Measurements from ENCODE around the gene MATCAP1. TPM values are rescaled to one million over a fixed set of nuclear protein-coding genes. Genes with fewer than 3 reads are reported as not detected.

The MATCAP1 gene
- total RNA-seq, 3 donors from 2014 or later = 24.8 to 35.1 (median 29.2) TPM

- Histone ChIP-seq H3K36me3 (ENCODE audit: low read depth) (no peaks in the 10 kb centered on the region), H3K4me3 (no peak overlapping the region), H3K4me1 (ENCODE audit: low read depth) (no peaks in the 10 kb centered on the region), H3K9me3 (no peaks in the 10 kb centered on the region)
- intact Hi-C loops (cut with DNase I, micrococcal nuclease) = no loop called here
- no peak for DNase-seq
- ATAC-seq = no peak
- TF ChIP-seq CTCF (IDR thresholded peaks at IDR 0.05) = no peak
These were observed 26.5 kb upstream of the MATCAP1 start for GRCh38 chr16:67210069-67210937.

GRCh38 chr16:67209565-67209964 lies 25.8 kb upstream of the MATCAP1 start:
- no peak for ATAC-seq
- no peak for TF ChIP-seq CTCF (IDR thresholded peaks at IDR 0.05)
- no peaks in the 10 kb centered on the region for H3K4me1 ChIP-seq (ENCODE audit: low read depth)
- no peaks in the 10 kb centered on the region for H3K36me3 ChIP-seq (ENCODE audit: low read depth)
- H3K9me3 ChIP-seq = no peaks in the 10 kb centered on the region
- no peak overlapping the region for H3K4me3 ChIP-seq
- intact Hi-C loops (cut with DNase I, micrococcal nuclease) = no loop called here
- no peak for DNase-seq

- H3K4me1 ChIP-seq (ENCODE audit: low read depth) = no peaks in the 10 kb centered on the region
- no peaks in the 10 kb centered on the region for H3K9me3 ChIP-seq
- ATAC-seq = peak; percentile 10
- intact Hi-C loops (cut with DNase I, micrococcal nuclease) = no loop called here
- no peak overlapping the region for H3K4me3 ChIP-seq
- peaks cover 7% of the 10 kb centered on the region for H3K36me3 ChIP-seq (ENCODE audit: low read depth)
- no peak for TF ChIP-seq CTCF (IDR thresholded peaks at IDR 0.05)
- no peak for DNase-seq
These were observed 24.6 kb upstream of the MATCAP1 start for GRCh38 chr16:67208154-67208896.

- no peaks in the 10 kb centered on the region for H3K4me1 ChIP-seq (ENCODE audit: low read depth)
- no peak overlapping the region for H3K4me3 ChIP-seq
- intact Hi-C loops (cut with DNase I, micrococcal nuclease) = no loop called here
- TF ChIP-seq CTCF (IDR thresholded peaks at IDR 0.05) = no peak
- ATAC-seq (peak; percentile 35), DNase-seq (no peak)
- peaks cover 14% of the 10 kb centered on the region for H3K36me3 ChIP-seq (ENCODE audit: low read depth)
- H3K9me3 ChIP-seq = no peaks in the 10 kb centered on the region
These were observed 23.7 kb upstream of the MATCAP1 start for GRCh38 chr16:67207249-67208091.

- Histone ChIP-seq H3K9me3 (no peaks in the 10 kb centered on the region), H3K4me1 (ENCODE audit: low read depth) (no peaks in the 10 kb centered on the region), H3K36me3 (ENCODE audit: low read depth) (peaks cover 14% of the 10 kb centered on the region), H3K4me3 (no peak overlapping the region)
- DNase-seq (no peak), ATAC-seq (peak; percentile 6)
- intact Hi-C loops (cut with DNase I, micrococcal nuclease) = no loop called here
- no peak for TF ChIP-seq CTCF (IDR thresholded peaks at IDR 0.05)
These were observed 23.1 kb upstream of the MATCAP1 start for GRCh38 chr16:67206838-67207248.
